K562 (cell line): Measurements from ENCODE around the gene ARHGEF10L. TPM values are rescaled to one million over a fixed set of nuclear protein-coding genes. Genes with fewer than 3 reads are reported as not detected.

Experiments used
- ATAC-seq: fragments of 200-7000 bp; cut with Tn5 transposase; 3 replicates; pipeline ENCODE4 v1.9.1; 2020; ENCODE audit warnings: moderate library complexity
- BruUV-seq: library from RNA; stranded (reverse); fragments of 400-500 nt; replicated peaks from 2 replicates; lab custom pipeline; 2021; lab: Mats Ljungman, UMichigan
- CTCF ChIA-PET: fragments of 300-600 bp; formaldehyde crosslinking; extraction: SDS; loops from one replicate; lab custom pipeline; 2021; ENCODE audit warnings: low intra/inter-chr PET ratio; lab: Yijun Ruan, JAX
- POLR2A ChIA-PET: fragments of 300-600, 350-650 bp; sonication (Branson Sonifier 250); formaldehyde crosslinking; extraction: SDS; loops from one replicate; lab custom pipeline; 2021; ENCODE audit warnings: antibody characterized with exemption, inconsistent platforms; lab: Yijun Ruan, JAX
- DNase-seq, 4 experiments: peaks; one replicate each; pipeline versions ENCODE4 v3.0.0 to v3.0.0-alpha.2; 2011 to 2018; ENCODE audit warnings: low spot score in 3 of 4, mixed read lengths in 3 of 4; ENCODE audit errors: extremely low read depth in 1 of 4
- FAIRE-seq: peaks from 2 replicates; lab custom pipeline; 2011; peaks lifted over from hg19 to GRCh38; lab: Jason Lieb, UNC
- H2AFZ ChIP-seq: 2 replicates; pipeline ENCODE4 v1.6.0; 2011; ENCODE audit warnings: low read depth, low read length, control low read depth, inconsistent platforms
- H3K27ac ChIP-seq: fragments of 200-600 bp; 3 replicates; pipeline ENCODE4 v1.8.0; 2011; ENCODE audit warnings: low read depth, mild to moderate bottlenecking, control low read depth, inconsistent platforms, low read length, moderate library complexity, mixed read lengths; ENCODE audit errors: extremely low read depth
- H3K27me3 ChIP-seq, 2 experiments: fragments of 300-600 bp in 1 of 2; 2 replicates in 1 of 2; 3 replicates in 1 of 2; pipeline versions ENCODE4 v1.6.0 to v1.8.0; 2011; ENCODE audit warnings: inconsistent platforms in 2 of 2, low read length in 2 of 2, mild to moderate bottlenecking in 1 of 2, mixed read lengths in 1 of 2, moderate library complexity in 1 of 2; ENCODE audit not compliant: control insufficient read depth in 2 of 2, insufficient read depth in 2 of 2
- H3K36me3 ChIP-seq: fragments of 300-600 bp; 3 replicates; pipeline ENCODE4 v1.8.0; 2011; ENCODE audit warnings: mild to moderate bottlenecking, low read length, inconsistent platforms; ENCODE audit not compliant: control insufficient read depth, insufficient read depth
- H3K4me1 ChIP-seq, 2 experiments: fragments of 200-600 bp in 1 of 2; replicated peaks in 1 of 2; 2 replicates in 1 of 2; 3 replicates in 1 of 2; pipeline versions ENCODE4 v1.5.1 to v1.8.0; 2011; ENCODE audit warnings: inconsistent platforms in 2 of 2, low read length in 2 of 2, mild to moderate bottlenecking in 1 of 2, mixed read lengths in 1 of 2, moderate library complexity in 1 of 2; ENCODE audit not compliant: control insufficient read depth in 2 of 2, insufficient read depth in 2 of 2
- H3K4me2 ChIP-seq: 2 replicates; pipeline ENCODE4 v1.6.1; 2011; ENCODE audit warnings: low read length, control low read depth, inconsistent platforms, mixed read lengths; ENCODE audit not compliant: insufficient read depth
- H3K4me3 ChIP-seq: fragments of 200-600 bp; sonication (generic), shearing (Covaris generic); 2 replicates; pipeline ENCODE4 v1.5.1; 2016; ENCODE audit warnings: control low read depth, inconsistent platforms
- H3K79me2 ChIP-seq: fragments of 200-600 bp; 3 replicates; pipeline ENCODE4 v1.8.0; 2011; ENCODE audit warnings: low read length, inconsistent platforms; ENCODE audit not compliant: control insufficient read depth, insufficient read depth
- H3K9ac ChIP-seq, 2 experiments: 2 replicates each; pipeline versions ENCODE4 v1.6.0 to v1.6.1; 2011; ENCODE audit warnings: low read depth in 2 of 2, low read length in 2 of 2, control low read depth in 1 of 2, inconsistent platforms in 1 of 2, mild to moderate bottlenecking in 1 of 2, mixed read lengths in 1 of 2; ENCODE audit not compliant: insufficient read depth in 1 of 2
- H3K9me1 ChIP-seq: one replicate; pipeline ENCODE4 v1.6.0; 2011; ENCODE audit warnings: inconsistent platforms, mild to moderate bottlenecking, low read length, moderate library complexity; ENCODE audit not compliant: control insufficient read depth, insufficient read depth
- H3K9me3 ChIP-seq: replicated peaks from 2 replicates; pipeline ENCODE4 v1.5.1; 2011; ENCODE audit warnings: low read depth, low read length, inconsistent platforms; ENCODE audit not compliant: control insufficient read depth, insufficient read depth
- H4K20me1 ChIP-seq: replicated peaks from 2 replicates; pipeline ENCODE4 v1.6.1; 2011; ENCODE audit warnings: low read length, inconsistent platforms, mixed read lengths; ENCODE audit not compliant: control insufficient read depth, insufficient read depth
- DEAF1 ChIP-seq: fragments of 450-650 bp; formaldehyde crosslinking; IDR thresholded peaks from 2 replicates; pipeline ENCODE4 v1.4.0; 2020; ENCODE audit warnings: mild to moderate bottlenecking, moderate library complexity
- DLX4 ChIP-seq: fragments of 250-450 bp; sonication (Bioruptor Pico); IDR thresholded peaks from 2 replicates; pipeline ENCODE4 v1.6.1; 2021; ENCODE audit warnings: mild to moderate bottlenecking
- GTF2B ChIP-seq: IDR thresholded peaks from 2 replicates; pipeline ENCODE4 v1.6.1; 2011; ENCODE audit not compliant: insufficient read length; ENCODE audit errors: extremely low read depth
- KAT2B ChIP-seq: IDR thresholded peaks from one replicate; pipeline ENCODE4 v1.6.1; 2012; ENCODE audit warnings: low read depth, mild to moderate bottlenecking, control low read depth, inconsistent platforms, low read length, moderate library complexity
- SP1 ChIP-seq: sonication (generic); formaldehyde crosslinking; IDR thresholded peaks from 2 replicates; pipeline ENCODE4 v1.8.1; 2022; ENCODE audit warnings: mild to moderate bottlenecking, missing genetic modification reagents
- TAF9B ChIP-seq: fragments of 450-650 bp; IDR thresholded peaks from 2 replicates; pipeline ENCODE4 v1.6.1; 2018; ENCODE audit warnings: mild to moderate bottlenecking; ENCODE audit not compliant: partially characterized antibody
- ZBTB1 ChIP-seq: sonication (generic); formaldehyde crosslinking; IDR thresholded peaks from 2 replicates; pipeline ENCODE4 v1.8.1; 2023; ENCODE audit warnings: missing genetic modification reagents, low read depth, mild to moderate bottlenecking, borderline replicate concordance
- WGBS: fragments of 100-300 bp; shearing (Covaris generic); methylation state at CpG from one replicate; pipeline ENCODE4 v1.1.6; 2016; ENCODE audit warnings: low coverage, mixed read lengths; ENCODE audit not compliant: insufficient coverage; ENCODE audit errors: missing lambda C conversion rate; 5-methylcytosine and 5-hydroxymethylcytosine counted together
- in situ Hi-C: fragments of 300-500 bp; cut with MboI; formaldehyde crosslinking; loops from 4 replicates; pipeline ENCODE4 v1.15.0; 2018; ENCODE audit warnings: inconsistent platforms, mixed read lengths
- intact Hi-C: fragments of 100-400 bp; cut with micrococcal nuclease; formaldehyde crosslinking; loops from 2 replicates; pipeline ENCODE4 v1.14.2; 2022
- polyA plus RNA-seq, 8 experiments: library from polyadenylated mRNA; depleted of rRNA in 4 of 8; stranded (reverse) in 5 of 8; unstranded in 3 of 8; fragments of >200 nt; fragmentation: Nextera tagmentation in 2 of 8; fragmentation: Illumina TruSeq in 1 of 8; extraction: Ambion mirVana in 2 of 8; extraction: Trizol in 1 of 8; gene quantifications; 2 replicates each; pipeline versions ENCODE4 v1.2.1 to v1.2.3, GENCODE V29; 2011 to 2014; ENCODE audit warnings: inconsistent platforms in 1 of 8, missing spikeins in 1 of 8
- total RNA-seq, 7 experiments: library from RNA; depleted of rRNA in 6 of 7; stranded (reverse); fragments of >200 nt in 6 of 7; fragmentation: Illumina TruSeq in 2 of 7; extraction: Trizol in 2 of 7; gene quantifications; 2 replicates each; pipeline versions ENCODE4 v1.2.1 to v1.2.3, GENCODE V29; 2011 to 2021; ENCODE audit warnings: low replicate concordance in 1 of 7
- TF ChIP-seq, protein P1 (sequence below): sonication (generic); formaldehyde crosslinking; IDR thresholded peaks from 2 replicates; pipeline ENCODE4 v1.8.1; 2023; ENCODE audit warnings: mild to moderate bottlenecking, missing genetic modification reagents

Gene ARHGEF10L
- total and polyA plus RNA-seq, 9 of the 15 experiments (the other 6 are each of a cell fraction or from before 2014, with no cell fraction given): 0.09 to 0.13 TPM; not detected in 7

DNA sequence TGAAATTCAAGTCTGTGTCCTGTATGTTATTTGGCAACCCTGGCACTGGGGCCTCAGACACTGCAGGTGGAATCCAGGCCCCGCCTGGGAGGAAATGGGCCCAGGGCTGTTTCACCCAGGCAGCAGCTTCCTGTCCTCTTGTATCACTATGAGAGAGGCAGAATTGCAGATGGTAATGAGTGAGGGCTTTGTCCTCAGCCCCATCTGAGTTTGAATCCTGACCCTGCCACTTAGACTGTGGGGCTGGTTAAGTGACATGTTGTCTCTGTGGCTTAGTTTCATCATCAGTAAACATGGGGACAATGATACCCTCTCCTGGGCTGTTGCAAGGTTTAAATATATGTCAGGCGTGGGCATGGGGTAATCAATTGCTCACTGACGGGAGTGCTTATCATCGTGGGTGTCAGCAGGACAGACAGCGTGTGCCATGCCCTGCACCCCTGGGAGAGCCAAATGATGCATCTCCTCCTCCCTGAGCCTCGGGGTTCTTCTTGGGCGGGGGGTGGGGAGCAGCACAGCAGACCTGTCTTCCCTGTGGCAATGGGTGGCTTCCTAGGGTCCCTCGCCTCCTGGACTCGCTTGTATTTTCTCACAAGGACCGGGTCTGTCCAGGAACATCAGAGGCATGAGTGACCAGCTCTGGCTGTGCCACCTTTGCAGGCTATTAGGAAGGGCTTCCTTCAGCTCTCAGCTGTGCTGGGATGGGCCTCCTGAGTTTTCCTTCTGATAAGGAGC, 42.1 kb downstream of the ARHGEF10L start:
- Histone ChIP-seq H3K9ac (no peak overlapping the region), H2AFZ (no peak overlapping the region), H3K36me3 (no peaks in the 10 kb centered on the region), H3K79me2 (no peaks in the 10 kb centered on the region), H3K4me1 (no peaks in the 10 kb centered on the region), H3K27ac (no peak overlapping the region), H4K20me1 (peaks cover 16% of the 10 kb centered on the region), H3K9me1 (no peaks in the 10 kb centered on the region), H3K27me3 (peaks cover 29 to 68% of the 10 kb centered on the region in 2 experiments), H3K9me3 (no peaks in the 10 kb centered on the region), H3K4me2 (no peak overlapping the region), H3K4me3 (no peak overlapping the region)
- POLR2A ChIA-PET: interaction anchor here (0.7 kb wide), 2 partner anchors 8 to 23 kb away, joined by 3 to 4 read pairs; no protein-coding TSS in a partner anchor
- intact Hi-C loops (no loop called here), in situ Hi-C loops (no loop called here)
- ATAC-seq (no peak), DNase-seq (no peak), FAIRE-seq (no peak)
- CTCF ChIA-PET: no interaction called here
- WGBS: 2% methylated on average over 10 of the region's 10 CpGs
- no TSS peak for BruUV-seq
- no peak for TF ChIP-seq TAF9B

DNA sequence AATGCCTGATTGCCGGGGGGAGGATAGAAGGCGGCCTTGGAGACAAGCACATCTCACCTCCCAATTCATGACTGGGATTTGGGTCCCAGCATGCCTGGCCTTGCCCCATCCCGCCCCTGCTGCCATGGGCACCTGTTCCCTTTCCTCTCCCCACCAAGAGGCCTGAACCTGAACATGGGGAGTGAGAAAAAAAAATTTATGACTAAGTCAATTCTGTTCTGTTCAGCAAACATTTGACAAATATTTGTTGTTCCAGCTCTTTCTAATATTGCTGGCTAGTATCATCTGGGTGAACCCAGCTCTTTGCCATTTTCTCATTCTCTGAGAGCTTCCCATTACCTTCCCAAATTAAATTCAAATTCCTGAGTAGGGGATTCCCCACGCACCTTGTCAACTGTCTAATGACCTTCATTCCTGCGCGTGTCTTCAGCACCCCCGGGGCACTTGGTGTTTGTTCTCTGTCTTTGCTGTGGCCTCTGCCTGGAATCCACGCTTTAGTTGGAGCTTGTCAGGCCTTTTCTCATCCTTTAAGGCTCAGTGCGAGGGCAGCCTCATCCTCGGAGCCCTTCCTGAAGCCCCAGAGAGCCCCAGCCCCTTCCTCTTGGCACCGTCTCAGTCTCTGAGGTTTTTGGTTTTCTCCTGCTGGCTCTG, 42.8 kb downstream of the ARHGEF10L start:
- ATAC-seq (no peak), DNase-seq (no peak), FAIRE-seq (no peak)
- WGBS: 1% methylated on average over 11 of the region's 11 CpGs
- POLR2A ChIA-PET: interaction anchor here (0.5 to 0.7 kb wide), 3 partner anchors 10 to 61 kb away, joined by 3 to 4 read pairs (median 3); no protein-coding TSS in a partner anchor
- Histone ChIP-seq H4K20me1 (peaks cover 16% of the 10 kb centered on the region), H3K9me3 (no peaks in the 10 kb centered on the region), H3K4me3 (no peak overlapping the region), H3K36me3 (no peaks in the 10 kb centered on the region), H2AFZ (no peak overlapping the region), H3K9ac (no peak overlapping the region), H3K27me3 (peaks cover 29 to 69% of the 10 kb centered on the region in 2 experiments), H3K27ac (no peak overlapping the region), H3K4me2 (no peak overlapping the region), H3K4me1 (no peaks in the 10 kb centered on the region), H3K79me2 (no peaks in the 10 kb centered on the region), H3K9me1 (no peaks in the 10 kb centered on the region)
- CTCF ChIA-PET: no interaction called here
- in situ Hi-C loops (no loop called here), intact Hi-C loops (no loop called here)
- no TSS peak for BruUV-seq
- TF ChIP-seq GTF2B (no peak), KAT2B (no peak), SP1 (CRISPR knock-in tag) (no peak), ZBTB1 (CRISPR knock-in tag) (no peak), DLX4 (no peak), DEAF1 (CRISPR knock-in tag) (no peak)
- TF ChIP-seq, protein P1, sequence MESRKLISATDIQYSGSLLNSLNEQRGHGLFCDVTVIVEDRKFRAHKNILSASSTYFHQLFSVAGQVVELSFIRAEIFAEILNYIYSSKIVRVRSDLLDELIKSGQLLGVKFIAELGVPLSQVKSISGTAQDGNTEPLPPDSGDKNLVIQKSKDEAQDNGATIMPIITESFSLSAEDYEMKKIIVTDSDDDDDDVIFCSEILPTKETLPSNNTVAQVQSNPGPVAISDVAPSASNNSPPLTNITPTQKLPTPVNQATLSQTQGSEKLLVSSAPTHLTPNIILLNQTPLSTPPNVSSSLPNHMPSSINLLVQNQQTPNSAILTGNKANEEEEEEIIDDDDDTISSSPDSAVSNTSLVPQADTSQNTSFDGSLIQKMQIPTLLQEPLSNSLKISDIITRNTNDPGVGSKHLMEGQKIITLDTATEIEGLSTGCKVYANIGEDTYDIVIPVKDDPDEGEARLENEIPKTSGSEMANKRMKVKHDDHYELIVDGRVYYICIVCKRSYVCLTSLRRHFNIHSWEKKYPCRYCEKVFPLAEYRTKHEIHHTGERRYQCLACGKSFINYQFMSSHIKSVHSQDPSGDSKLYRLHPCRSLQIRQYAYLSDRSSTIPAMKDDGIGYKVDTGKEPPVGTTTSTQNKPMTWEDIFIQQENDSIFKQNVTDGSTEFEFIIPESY (CRISPR knock-in tag): no peak
